Amygdala (tissue), 56 donors: ENCODE results near the gene FTCD.
"Not testable (repeated sequence)": the region's sequence is repeated elsewhere in the genome, so short reads cannot be mapped to it uniquely, and the experiment has no call there.

Source experiments
- DNase-seq, 56 donors: peaks; one replicate each; lab custom pipeline; 2025; lab: John Stamatoyannopoulos, UW

The FTCD gene

GRCh38 chr21:46171996-46172862 is 16.9 kb upstream of the FTCD start:
- DNase-seq, result no peak

GRCh38 chr21:46171585-46171984 is 16.2 kb upstream of the FTCD start:
- DNase-seq, result no peak

- DNase-seq, result not testable (repeated sequence)
These were observed 15.2 kb upstream of the FTCD start for GRCh38 chr21:46170436-46171193.

- no peak for DNase-seq
These were observed 13.4 kb upstream of the FTCD start for GRCh38 chr21:46168659-46169386.

GRCh38 chr21:46168238-46168637 is 12.9 kb upstream of the FTCD start:
- DNase-seq, result no peak

GRCh38 chr21:46165098-46165497 is 9.7 kb upstream of the FTCD start:
- DNase-seq, result no peak

- DNase-seq, result no peak
These were observed 8.0 kb upstream of the FTCD start for GRCh38 chr21:46163380-46163779.

GRCh38 chr21:46161633-46162592 is 6.5 kb upstream of the FTCD start:
- DNase-seq, result no peak

- no peak for DNase-seq
These were observed 5.7 kb upstream of the FTCD start for GRCh38 chr21:46160907-46161632.

GRCh38 chr21:46160657-46160906 is 5.2 kb upstream of the FTCD start:
- no peak for DNase-seq

GRCh38 chr21:46159841-46160656 is 4.7 kb upstream of the FTCD start:
- DNase-seq, result no peak

GRCh38 chr21:46159390-46159789 is 4.0 kb upstream of the FTCD start:
- DNase-seq, result no peak

- no peak for DNase-seq
These were observed 3.4 kb upstream of the FTCD start for GRCh38 chr21:46158666-46159300.

GRCh38 chr21:46157987-46158451 is 2.6 kb upstream of the FTCD start:
- no peak for DNase-seq

- DNase-seq, result no peak
These were observed 2.1 kb upstream of the FTCD start for GRCh38 chr21:46157396-46157986.

GRCh38 chr21:46156678-46157077 is 1.3 kb upstream of the FTCD start:
- no peak for DNase-seq

- no peak for DNase-seq
These were observed 933 bp upstream of the FTCD start for GRCh38 chr21:46156378-46156645.

- no peak for DNase-seq
These were observed 345 bp downstream of the FTCD start for GRCh38 chr21:46154955-46155513.
